PC-3 (cell line): Measurements from ENCODE around the gene BSG.
"Not testable (repeated sequence)": the region's sequence is repeated elsewhere in the genome, so short reads cannot be mapped to it uniquely, and the experiment has no call there.

ENCODE experiments used
- CTCF ChIP-seq: fragments of 300-600 bp; sonication (generic); conservative IDR thresholded peaks from 2 replicates; pipeline ENCODE4 v1.5.1; 2017; ENCODE audit warnings: antibody characterized with exemption, low read depth, mild to moderate bottlenecking, low read length
- EZH2 ChIP-seq: fragments of 300-600 bp; sonication (generic); IDR thresholded peaks from one replicate; pipeline ENCODE4 v1.6.1; 2017; ENCODE audit warnings: antibody characterized with exemption, mild to moderate bottlenecking, low read length; ENCODE audit not compliant: unreplicated experiment

DNA sequence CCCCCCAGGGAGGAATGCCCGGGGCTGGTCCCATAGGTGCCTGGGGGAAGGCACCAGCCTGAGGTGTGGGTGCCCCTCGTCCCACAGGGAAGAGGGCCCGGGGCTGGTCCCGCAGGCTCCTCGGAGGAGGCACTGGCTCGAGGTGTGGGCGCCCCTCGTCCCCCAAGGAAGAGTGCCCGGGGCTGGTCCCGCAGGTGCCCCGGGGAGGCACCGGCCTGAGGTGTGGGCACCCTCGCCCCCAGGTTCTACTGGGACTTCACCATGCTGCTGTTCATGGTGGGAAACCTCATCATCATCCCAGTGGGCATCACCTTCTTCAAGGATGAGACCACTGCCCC, 30.9 kb downstream of the BSG start:
- TF ChIP-seq CTCF, EZH2: not testable (repeated sequence)
